Forelimb muscle (tissue), 1 donor: ENCODE data around the gene DOP1B. TPM values are rescaled to one million over a fixed set of nuclear protein-coding genes. Genes with fewer than 3 reads are reported as not detected.
"Not testable (repeated sequence)": the region's sequence is repeated elsewhere in the genome, so short reads cannot be mapped to it uniquely, and the experiment has no call there.

ENCODE experiments used
- DNase-seq: peaks from one replicate; pipeline ENCODE4 v3.0.0-alpha.2; 2013; ENCODE audit warnings: low read depth
- polyA plus RNA-seq: library from polyadenylated mRNA; unstranded; fragments of 120-200 nt; gene quantifications from one replicate; pipeline ENCODE4 v1.2.1, GENCODE V29; 2013; ENCODE audit not compliant: insufficient read length

DOP1B gene
- polyA plus RNA-seq, 1 donor = 6.7 TPM

DNA sequence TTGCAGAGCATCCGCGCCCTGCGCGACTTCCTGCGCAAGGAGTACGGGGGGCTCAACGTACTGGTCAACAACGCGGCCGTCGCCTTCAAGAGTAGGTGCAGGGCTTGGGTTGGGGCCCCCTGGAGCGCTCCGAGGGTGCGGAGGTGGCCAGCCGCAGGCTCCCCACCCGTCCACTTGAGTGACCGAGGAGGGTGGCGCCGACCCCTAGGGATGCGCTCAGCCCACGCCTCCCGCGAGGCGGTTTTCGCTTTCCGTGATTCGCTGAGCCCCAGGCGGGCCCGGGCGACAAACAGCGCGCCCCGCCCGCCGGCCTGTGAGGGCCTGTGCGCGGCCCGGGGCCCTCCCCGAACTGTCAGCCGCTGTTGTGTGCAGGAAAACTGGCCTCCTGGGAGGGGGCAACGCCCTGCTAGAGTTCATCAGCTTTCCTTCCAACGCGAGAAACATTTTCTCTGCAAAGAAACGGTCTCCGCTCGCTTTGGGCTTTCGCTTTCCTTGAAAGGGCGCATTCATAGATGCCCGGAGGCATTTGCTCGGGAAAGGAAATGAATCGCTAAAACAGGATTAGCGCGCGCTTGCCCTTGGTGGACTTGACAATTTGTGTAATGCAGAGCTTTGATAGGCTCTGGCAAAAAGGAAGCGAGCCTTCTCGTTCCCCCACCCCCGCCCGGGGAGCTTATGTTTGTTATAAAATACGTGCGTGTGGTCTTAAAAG lies 21.1 kb upstream of the DOP1B start:
- DNase-seq = no peak

DNA sequence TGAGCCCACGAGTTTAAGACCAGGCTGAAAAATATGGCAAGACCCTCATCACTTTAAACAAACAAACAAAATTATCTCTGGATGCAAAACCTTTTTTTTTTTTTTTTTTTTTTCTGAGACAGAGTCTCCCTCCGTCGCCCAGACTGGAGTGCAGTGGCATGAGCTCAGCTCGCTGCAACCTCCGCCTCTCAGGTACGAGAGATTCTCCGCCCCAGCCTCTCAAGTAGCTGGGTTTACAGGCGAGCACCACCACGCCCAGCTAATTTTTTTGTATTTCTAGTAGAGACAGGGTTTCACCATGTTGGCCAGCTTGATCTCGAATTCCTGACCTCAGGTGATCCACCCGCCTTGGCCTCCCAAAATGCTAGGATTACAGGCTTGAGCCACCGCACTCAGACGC lies 16.8 kb upstream of the DOP1B start:
- DNase-seq = not testable (repeated sequence)

DNA sequence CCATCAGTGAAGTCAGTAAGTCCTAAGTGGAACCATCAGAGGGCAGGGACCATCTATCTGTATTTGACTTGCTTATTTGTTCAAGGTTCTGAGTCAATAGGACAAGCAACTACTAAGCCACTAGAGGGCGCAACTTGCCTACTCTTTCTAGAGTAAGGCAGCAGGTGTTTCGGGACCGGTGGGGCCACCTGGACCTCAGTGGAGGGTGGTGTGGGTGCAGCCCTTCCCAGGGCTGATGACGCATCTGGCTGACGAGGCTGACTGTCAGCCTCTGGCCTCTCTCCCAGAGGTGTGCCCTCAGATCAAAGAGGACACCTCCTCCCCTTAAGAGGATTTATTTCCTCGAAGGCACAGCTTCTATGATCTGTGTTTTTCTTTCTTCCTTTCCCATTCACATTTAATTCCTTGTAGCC lies 15.1 kb upstream of the DOP1B start:
- no peak for DNase-seq

DNA sequence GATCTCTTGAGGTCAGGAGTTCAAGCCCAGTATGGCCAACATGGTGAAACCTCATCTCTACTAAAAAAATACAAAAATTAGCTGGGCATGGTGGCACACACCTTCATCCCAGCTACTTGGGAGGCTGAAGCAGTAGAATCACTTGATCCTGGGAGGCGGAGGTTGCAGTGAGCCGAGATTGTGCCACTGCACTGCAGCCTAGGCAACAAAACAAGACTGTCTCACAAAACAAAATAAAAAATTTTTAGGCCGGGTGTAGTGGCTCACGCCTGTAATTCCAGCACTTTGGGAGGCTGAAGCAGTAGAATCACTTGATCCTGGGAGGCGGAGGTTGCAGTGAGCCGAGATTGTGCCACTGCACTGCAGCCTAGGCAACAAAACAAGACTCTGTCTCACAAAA lies 12.4 kb upstream of the DOP1B start:
- not testable (repeated sequence) for DNase-seq

DNA sequence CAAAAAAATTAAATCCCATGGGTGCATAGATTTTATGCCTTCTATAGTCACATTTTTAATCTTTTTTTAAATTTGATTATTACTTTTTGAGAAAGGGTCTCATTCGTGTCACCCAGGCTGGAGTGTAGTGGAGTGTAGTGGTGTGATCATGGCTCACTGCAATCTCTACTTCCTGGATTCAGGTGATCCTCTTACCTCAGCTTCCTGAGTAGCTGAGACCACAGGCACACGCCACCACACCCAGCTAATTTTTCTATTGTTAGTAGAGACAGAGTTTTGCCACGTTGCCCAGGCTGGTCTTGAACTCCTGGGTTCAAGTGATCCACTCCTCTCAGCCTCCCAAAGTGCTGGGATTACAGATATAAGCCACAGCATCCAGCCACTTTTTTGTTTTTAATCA lies 11.4 kb upstream of the DOP1B start:
- DNase-seq = no peak

DNA sequence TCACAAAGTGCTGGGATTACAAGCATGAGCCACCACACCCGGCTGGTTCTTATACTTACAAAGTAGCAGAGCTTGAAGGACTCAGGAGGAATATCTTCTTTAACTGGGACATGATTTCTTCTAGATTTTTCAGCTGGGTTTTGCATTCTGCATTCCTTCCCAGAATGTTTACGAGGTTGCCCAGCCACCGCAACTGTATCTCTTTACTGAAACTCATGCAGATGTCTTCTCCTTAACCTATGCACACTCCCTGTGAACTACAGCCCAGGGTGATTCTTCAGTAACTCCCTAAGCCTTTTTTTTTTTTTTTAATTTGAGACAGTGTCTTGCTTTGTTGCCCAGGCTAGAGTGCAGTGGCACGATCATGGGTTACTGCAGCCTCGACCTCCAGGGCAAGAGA lies 8.7 kb upstream of the DOP1B start:
- no peak for DNase-seq

DNA sequence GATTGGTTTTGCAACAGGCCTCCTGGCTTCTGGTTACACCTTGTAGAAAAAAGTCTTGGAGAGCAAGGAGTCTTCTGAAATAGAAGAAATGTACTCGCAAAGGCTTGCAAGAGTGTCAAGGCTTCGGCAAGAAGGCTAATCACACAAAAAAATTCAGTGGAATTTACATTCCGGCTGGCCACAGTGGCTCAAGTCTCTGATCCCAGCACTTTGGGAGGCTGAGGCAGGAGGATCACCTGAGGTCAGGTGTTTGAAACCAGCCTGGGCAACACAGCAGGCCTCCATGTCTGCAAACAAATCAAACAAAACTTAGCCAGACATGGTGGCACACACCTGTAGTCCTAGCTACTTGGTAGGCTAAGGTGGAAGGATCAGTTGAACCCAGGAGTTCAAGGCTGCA lies 7.7 kb upstream of the DOP1B start:
- DNase-seq = no peak

DNA sequence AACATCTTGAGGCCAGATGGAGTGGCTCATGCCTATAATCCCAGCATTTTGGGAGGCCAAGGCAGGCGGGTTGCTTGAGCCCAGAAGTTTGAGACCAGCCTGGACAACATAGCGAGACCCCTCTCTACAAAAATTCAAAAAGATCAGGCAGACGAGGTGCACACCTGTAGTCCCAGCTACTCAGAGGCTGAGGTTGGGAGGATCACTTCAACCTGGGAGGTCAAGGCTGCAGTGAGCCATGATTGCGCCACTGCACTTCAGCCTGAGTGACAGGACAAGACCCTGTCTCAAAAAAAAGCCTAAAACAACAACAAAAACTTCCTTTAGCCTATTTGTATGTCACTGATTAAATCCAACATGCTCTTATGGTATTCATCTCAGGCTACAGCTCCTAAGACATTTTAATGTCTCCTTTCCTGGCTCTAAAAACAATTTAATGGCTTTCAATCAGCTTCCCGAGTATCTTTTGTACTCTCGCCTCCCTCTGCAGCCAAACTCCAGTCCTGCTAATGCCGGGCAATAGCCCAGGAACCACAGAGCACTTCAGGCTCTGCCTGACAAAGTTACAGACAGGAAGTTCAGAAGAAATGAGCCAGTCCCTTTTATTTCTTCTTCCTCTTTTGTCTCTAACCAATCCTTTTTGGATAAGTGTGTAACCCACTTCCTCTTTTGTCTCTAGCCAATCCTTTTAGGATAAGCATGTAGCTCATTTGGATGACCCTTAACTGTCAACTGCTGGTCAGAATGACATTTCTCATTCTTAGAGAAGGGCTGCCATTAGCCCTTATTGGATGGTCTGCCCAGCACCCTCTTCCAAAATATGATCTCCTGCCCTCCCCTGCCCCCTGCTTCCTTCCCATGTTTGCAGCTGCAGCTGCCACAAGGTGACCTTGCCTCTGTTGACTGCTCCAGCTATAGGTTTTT lies 6.6 kb upstream of the DOP1B start:
- DNase-seq = no peak

DNA sequence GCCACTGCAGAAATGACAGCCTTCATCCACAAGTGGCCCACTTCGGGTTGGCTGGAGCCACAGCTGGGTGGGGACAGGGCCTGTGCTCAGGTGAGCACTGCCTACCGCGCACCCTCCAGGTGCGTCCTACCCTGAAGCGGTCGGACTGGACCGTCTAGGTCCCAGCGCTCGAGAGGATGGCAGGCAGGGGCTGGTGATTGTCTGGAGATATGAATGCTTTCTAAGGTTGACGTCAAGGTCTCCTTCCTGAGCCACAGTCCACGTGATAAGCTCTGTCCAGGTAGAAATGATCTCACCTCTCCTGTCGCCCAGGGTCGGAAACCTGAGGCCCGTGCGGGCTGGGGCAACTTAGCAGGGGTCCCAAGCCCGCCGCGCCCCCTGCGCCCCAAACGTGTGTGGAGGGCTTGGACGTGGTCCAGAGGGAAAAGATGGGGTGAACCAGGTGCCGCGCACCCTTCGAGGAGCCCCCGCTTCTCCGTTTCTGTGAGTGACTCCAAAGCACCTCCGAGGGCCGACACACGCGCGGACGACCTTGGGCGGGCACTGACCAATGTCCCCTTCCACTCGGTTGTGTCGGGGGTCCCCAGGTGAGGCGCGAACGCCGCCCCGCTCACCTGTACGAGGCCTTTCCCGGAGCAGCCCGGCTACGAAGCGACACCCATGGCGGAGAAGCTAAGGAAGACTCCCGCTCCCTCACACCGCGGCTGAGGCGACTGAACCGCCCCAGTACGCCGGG lies 853 bp upstream of the DOP1B start:
- no peak for DNase-seq

DNA sequence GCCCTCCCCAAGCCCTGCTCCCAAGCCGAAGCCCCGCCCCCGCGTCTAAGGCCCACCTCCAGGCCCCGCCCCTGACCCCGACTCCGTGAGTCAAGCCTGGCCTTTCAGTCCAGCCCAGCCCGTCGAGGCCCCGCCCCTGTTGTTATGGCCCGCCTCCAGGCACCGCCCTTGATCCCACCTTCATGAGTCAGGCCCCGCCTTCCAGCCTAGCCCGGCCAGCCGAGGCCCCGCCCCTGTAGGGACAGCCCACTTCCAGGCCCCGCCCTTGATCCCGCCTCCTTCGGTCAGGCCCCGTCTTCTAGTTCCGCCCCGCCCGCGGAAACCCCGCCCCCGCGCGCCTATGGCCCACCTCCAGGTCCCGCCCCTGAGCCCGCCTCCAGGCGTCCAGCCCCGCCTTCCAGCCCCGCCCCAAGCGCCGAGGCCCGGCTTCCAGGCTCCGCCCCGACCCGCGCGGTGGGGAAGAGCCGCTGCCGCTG lies 247 bp upstream of the DOP1B start:
- peak; percentile 78 for DNase-seq

DNA sequence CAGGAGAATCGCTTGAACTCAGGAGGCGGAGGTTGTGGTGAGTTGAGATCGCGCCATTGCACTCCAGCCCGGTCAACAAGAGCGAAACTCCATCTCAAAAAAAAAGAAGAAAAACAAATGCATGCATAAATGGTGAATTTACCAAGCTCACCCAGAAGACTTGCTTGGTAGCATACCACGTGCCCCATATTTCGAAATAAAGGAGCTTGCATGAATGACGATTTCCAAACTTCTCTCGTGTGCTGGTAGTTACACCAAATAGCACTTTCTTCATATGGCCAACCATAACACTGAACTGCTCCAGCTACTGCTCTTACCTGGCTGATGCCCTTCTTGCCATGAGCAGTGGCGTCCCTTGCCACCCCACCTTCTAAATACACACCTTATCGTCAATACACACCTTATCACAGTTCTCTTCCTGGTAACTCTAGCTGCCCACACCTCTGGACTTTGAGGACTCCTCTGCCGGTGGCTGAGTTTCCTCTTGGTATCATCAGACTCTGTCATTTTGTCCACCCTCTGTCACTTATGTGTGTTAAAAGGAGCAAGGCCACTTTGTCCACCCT lies 2.8 kb downstream of the DOP1B start:
- no peak for DNase-seq

DNA sequence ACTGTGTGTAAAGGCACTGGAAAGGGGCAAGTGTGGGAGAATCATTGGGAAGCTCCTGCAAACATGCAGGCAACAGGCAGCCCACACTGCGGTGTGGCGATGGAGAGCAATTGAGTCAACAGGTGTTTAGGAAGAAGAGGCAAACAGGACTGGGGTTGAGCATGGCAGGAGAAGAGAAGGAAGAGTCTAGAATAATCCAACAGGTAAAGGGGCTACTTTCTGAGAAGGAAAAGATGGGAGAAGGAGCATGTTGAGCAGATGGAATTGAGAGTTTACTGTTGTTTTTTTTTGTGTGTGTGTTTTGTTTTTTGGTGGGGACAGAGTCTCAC lies 4.2 kb downstream of the DOP1B start:
- DNase-seq = no peak

DNA sequence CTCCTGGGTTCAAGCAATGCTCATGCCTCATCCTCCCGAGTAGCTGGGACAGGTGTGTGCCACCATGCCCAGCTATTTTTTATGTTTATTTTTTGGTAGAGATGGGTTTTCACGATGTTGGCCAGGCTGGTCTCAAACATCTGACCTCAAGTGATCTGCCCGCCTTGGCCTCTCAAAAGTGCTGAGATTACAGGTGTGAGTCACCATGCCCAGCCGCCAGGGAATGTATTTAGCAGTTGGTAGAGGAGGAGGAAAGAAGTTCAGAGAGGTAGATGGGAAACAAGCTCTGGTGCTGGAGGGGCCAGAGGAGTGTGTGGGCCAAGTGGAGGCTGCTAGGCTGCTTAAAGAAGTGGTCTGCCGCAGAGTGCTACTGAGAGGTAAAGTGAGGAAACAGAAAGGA lies 6.0 kb downstream of the DOP1B start:
- DNase-seq = no peak

DNA sequence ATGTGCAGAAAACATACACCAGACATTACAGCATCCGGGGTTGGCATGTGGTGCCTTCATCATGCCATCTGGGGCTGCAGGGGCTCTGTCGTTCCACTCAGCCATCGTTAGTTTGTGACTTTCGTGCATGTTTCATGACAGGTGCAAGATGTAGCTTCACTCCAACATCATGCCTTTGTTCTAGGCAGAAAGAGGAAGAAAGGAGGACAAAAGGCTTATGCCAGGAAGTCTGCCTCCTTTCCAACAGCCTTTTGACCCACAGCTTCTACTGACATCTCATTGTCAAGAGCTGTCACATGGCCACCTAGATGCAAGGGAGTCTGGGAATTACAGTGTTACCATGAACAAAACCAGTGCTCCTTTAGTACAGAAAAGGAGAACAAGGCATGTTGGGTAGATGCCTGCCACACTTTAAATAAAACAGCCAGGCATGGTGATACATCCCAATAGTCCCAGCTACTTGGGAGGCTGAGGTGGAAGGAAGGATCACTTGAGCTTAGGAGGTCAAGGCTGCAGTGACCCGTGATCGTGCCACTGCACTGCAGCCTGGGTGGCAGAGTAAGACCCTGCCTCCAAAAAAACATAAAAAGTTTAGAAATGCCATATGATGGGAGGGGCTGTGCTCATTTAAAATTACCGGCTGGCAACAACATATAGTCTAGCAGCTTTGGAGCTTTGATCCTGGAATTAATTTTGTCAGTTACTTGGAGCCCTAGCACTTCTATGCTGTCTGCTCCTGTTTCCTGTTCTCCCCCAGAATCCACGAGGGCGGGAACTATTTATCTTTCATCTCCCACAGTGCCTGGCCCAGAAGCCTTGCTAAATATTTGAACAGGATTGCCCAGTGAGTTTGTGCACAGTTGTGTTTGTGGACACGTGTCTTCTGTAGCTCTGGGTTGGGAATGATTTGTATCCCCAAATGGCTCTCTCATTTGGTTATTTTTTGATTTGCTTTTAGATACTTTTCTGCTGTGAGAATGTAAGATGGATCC lies 7.4 kb downstream of the DOP1B start:
- no peak for DNase-seq

DNA sequence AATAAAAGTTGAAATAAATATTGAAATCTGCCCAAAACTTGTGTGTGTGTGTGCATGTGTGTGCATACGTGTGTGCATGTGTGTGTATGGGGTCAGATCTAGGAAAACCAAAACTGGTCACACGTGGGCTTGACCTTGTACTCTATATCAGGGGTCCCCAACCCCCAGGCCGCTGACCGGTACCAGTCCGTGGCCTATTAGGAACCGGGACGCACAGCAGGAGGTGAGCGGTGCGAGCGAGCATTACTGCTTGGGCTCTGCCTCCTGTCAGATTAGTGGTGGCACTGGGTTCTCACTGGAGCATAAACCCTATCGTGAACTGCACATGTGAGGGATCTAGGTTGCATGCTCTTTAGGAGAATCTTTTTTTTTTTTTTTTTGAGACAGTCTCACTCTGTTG lies 8.7 kb downstream of the DOP1B start:
- no peak for DNase-seq

DNA sequence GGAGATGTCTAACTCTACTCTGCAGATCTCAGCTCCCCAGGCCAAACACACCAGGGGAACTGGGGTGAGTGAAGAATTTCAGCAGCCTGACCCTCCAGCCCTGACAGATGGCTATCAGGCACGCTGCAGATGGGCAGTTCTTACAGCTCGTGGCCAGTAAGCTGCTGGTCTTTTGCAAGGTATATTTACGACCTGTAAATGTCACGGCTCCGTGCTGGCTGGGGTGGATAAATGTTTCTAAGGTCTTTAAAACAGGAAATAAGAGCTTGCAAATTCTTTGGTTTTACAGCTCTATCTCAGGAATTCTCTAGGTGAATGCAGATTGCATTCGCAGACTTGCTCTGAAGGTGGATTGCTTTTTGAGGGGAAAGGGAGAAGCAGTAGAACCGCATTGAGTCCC lies 10.1 kb downstream of the DOP1B start:
- no peak for DNase-seq

DNA sequence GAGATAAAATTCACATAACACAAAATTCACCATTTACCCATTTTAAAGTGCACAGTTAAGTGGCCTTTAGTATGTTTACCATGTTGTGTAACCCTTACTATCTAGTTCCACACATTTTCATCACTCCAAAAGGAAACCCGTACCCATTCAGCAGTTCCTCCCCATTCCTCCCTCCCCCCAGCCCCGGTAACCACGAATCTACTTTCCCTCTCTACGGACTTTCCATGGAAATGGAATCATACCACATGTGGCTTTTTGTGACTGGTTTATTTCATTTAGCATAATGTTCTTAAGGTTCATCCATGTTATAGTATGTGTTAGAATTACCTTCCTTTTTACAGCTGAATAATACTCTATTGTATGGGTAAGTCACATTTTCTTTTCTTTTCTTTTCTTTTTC lies 10.9 kb downstream of the DOP1B start:
- no peak for DNase-seq

DNA sequence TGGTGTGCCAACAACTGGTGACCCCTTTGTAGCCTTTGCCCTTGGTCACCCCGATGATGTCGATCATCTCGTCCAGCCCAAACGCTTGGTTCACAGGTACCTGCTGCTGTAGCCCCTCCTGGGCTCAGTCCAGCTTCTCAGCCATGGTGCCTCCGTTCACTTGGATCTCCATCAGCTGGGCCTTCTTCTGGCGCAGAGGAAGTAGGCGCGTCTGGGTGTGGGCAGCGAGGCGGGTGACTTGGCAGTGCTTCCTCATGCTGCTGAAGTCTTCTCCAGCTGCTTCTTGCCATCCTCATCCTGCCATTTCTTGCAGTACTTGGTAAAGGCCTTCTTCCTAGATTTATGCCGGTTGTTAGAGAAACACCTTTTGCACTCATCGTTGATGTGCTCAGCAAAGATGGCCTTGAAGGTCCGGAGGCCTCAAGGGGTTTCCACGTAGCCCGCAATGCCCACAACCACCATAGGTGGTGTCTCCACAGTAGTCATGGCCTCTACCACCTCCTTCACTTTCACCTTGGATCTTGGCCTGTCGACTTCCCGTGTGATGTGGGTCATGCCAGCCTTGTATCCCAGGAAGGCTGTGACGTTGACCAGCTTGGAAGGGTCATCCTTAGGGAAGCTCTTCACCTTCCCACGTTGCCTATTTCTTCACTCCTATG lies 13.0 kb downstream of the DOP1B start:
- DNase-seq = no peak

DNA sequence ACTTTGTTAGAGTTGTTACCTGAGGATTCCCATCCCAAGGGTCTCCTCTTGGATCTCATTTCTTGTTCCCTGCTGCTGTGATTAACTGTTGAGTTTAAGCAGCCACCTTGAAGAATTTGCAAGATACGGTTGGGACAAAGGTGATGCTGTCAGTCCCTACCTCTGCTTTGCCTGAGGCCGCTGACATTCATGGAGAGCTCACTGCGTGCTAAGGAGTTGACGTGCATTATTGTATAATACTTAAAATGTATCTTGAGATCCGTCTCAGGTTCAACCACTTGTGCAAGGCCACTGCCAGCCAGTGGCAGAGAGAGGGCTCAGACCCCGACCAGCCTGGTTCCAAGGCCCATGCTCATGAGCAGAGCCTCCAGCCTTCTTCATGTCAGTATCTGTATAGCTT lies 14.2 kb downstream of the DOP1B start:
- DNase-seq = no peak

DNA sequence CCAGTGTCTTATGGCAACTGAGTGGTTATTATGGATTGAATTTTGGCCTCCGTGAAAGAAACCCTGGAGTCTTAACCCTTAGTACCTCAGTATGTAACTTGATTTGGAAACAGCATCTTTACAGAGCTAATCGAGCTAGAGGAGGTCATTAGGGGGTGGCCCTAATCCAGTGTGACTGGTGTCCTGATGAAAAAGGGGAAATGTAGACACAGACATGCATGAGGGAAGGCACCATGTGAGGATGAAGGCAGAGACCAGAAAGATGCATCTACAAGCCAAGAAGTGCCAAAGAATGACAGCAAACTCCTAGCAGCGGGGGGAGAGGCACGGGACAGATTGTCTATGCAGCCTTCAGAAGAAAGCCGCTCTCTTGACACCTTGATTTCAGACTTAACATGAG lies 14.7 kb downstream of the DOP1B start:
- DNase-seq = no peak
